Uterus (tissue), 4 donors: Measurements from ENCODE around the gene SELPLG. TPM values are rescaled to one million over a fixed set of nuclear protein-coding genes. Genes with fewer than 3 reads are reported as not detected.

Experiments
- DNase-seq, 2 donors: peaks; one replicate each; pipeline ENCODE4 v3.0.0-alpha.2; 2019 to 2020
- H3K27ac ChIP-seq, 2 donors: fragments of 200-600 bp; sonication (generic); 1 replicate in 1 of 2; 2 replicates in 1 of 2; pipeline ENCODE4 v1.5.1; 2016 to 2018
- H3K27me3 ChIP-seq, 2 donors: fragments of 200-600 bp; sonication (generic); one replicate each; pipeline ENCODE4 v1.5.1; 2018 to 2019; ENCODE audit warnings: control low read depth in 1 of 2
- H3K36me3 ChIP-seq, 2 donors: fragments of 200-600 bp; sonication (generic); one replicate each; pipeline ENCODE4 v1.5.1; 2019; ENCODE audit warnings: control low read depth in 1 of 2
- H3K4me1 ChIP-seq, 2 donors: fragments of 200-600 bp; sonication (generic); one replicate each; pipeline ENCODE4 v1.5.1; 2018 to 2019; ENCODE audit warnings: control low read depth in 1 of 2
- H3K4me3 ChIP-seq, 2 donors: fragments of 200-600 bp; sonication (generic); 1 replicate in 1 of 2; 2 replicates in 1 of 2; pipeline ENCODE4 v1.5.1; 2018 to 2019; ENCODE audit warnings: mild to moderate bottlenecking in 1 of 2
- H3K9me3 ChIP-seq, 2 donors: fragments of 200-600 bp; sonication (generic); one replicate each; pipeline ENCODE4 v1.5.1; 2019; ENCODE audit warnings: control low read depth in 1 of 2
- CTCF ChIP-seq, 4 experiments: fragments of 200-600 bp in 2 of 4; fragments of 450-650 bp in 2 of 4; sonication (generic) in 2 of 4; IDR thresholded peaks; one replicate each; pipeline ENCODE4 v1.5.1; 2016 to 2019; ENCODE audit warnings: antibody characterized with exemption in 4 of 4, mild to moderate bottlenecking in 2 of 4, moderate library complexity in 1 of 4
- POLR2A ChIP-seq, 2 donors: fragments of 450-650 bp; IDR thresholded peaks; one replicate each; pipeline ENCODE4 v1.6.1; 2016; ENCODE audit warnings: antibody characterized with exemption in 2 of 2, mild to moderate bottlenecking in 1 of 2, moderate library complexity in 1 of 2
- intact Hi-C: fragments of 100-400 bp; cut with DNase I; formaldehyde crosslinking; loops from one replicate; pipeline ENCODE4 v1.15.1; 2023; ENCODE audit warnings: low total_unique reads
- total RNA-seq, 4 donors: library from RNA; depleted of rRNA in 3 of 4; stranded (reverse); fragments of >200 nt in 3 of 4; gene quantifications; one replicate each; pipeline versions ENCODE4 v1.1.0 to v1.2.4, GENCODE V29; 2014 to 2023
- donor health status: DM: yes; HTN: yes; CAD: no.

SELPLG gene
- total RNA-seq, 4 donors from 2014 or later, result 1.5 to 6.5 (median 2.9) TPM

DNA sequence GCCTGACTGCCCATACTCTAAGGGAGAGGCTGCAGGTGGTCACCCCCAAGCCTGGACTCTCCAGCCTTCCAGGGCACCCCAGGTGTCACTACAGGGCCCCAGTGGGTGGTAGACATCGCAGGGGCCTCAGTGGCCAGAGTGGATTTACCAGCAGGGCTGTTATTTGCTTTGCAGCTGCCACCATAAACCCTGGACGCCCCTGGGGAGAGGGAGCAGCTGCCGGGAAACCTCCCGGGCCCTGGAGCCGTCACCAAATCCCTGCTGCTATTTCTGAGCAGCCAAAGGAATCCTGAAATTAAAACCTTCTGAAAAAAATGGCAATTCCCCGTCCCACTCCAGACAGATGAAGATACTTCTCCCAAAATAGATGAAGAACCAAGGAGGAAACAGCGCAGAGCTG lies 49.7 kb downstream of the SELPLG start:
- intact Hi-C loops, result no loop called here
- Histone ChIP-seq H3K9me3 (no peaks in the 10 kb centered on the region), H3K4me3 (no peak overlapping the region), H3K27ac (peak overlapping the region in 1 of 2 donors; percentile 41), H3K36me3 (no peaks in the 10 kb centered on the region), H3K27me3 (no peaks in the 10 kb centered on the region), H3K4me1 (peaks cover 0 to 4% of the 10 kb centered on the region in 2 donors)
- TF ChIP-seq POLR2A (IDR thresholded peaks at IDR 0.05) (no peak), CTCF (IDR thresholded peaks at IDR 0.05) (no peak)
- DNase-seq, result no peak

DNA sequence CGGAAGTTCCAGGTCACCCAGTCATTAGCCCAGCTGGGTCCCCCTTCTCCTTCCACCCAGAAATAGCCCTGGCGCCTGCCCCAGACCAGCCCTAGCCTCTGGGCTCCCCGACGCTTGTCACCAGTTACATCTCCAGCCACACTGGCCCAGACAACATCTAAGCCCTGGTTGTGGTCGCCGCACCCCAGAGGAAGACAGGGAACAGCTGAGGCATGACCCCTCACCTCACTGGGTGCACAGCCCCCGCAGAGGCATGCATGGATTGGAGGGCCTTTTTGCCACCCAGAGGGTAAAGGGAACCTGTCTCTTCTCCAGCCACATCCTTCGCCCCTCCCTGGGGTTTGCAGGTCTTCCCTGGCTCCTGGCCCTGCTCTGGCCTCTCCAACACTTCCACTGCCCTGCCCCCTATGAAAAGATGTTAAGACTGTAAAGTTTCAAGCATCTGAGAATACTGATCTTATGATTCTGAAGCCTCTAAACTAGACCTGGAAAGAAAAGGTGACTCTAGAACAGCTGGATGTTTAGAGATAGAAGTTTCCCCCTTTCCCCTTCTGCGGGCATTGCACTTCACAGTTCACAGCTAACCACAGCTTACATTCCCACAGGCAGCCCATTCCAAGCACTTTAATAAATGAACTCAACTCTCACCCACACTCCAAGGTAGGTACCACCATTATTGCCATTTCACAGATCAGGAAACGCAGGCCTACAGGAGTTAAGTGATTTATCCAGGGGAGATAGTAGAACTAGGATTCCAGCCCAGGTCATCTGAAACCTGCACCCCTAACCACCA lies 50.5 kb downstream of the SELPLG start:
- H3K27me3 ChIP-seq, result no peaks in the 10 kb centered on the region
- H3K9me3 ChIP-seq, result no peaks in the 10 kb centered on the region
- no peak overlapping the region for H3K4me3 ChIP-seq
- no peak for DNase-seq
- H3K4me1 ChIP-seq, result peaks cover 0 to 4% of the 10 kb centered on the region in 2 donors
- H3K36me3 ChIP-seq, result no peaks in the 10 kb centered on the region
- TF ChIP-seq POLR2A (IDR thresholded peaks at IDR 0.05), result no peak
- no peak for TF ChIP-seq CTCF (IDR thresholded peaks at IDR 0.05)
- H3K27ac ChIP-seq, result no peak overlapping the region
- intact Hi-C loops, result no loop called here

GRCh38 chr12:108582509-108582908 lies 51.2 kb downstream of the SELPLG start:
- intact Hi-C loops, result no loop called here
- Histone ChIP-seq H3K4me1 (peaks cover 0 to 4% of the 10 kb centered on the region in 2 donors), H3K27me3 (no peaks in the 10 kb centered on the region), H3K4me3 (no peak overlapping the region), H3K27ac (no peak overlapping the region), H3K9me3 (no peaks in the 10 kb centered on the region), H3K36me3 (no peaks in the 10 kb centered on the region)
- DNase-seq, result no peak
- TF ChIP-seq CTCF (IDR thresholded peaks at IDR 0.05), result no peak
- no peak for TF ChIP-seq POLR2A (IDR thresholded peaks at IDR 0.05)

DNA sequence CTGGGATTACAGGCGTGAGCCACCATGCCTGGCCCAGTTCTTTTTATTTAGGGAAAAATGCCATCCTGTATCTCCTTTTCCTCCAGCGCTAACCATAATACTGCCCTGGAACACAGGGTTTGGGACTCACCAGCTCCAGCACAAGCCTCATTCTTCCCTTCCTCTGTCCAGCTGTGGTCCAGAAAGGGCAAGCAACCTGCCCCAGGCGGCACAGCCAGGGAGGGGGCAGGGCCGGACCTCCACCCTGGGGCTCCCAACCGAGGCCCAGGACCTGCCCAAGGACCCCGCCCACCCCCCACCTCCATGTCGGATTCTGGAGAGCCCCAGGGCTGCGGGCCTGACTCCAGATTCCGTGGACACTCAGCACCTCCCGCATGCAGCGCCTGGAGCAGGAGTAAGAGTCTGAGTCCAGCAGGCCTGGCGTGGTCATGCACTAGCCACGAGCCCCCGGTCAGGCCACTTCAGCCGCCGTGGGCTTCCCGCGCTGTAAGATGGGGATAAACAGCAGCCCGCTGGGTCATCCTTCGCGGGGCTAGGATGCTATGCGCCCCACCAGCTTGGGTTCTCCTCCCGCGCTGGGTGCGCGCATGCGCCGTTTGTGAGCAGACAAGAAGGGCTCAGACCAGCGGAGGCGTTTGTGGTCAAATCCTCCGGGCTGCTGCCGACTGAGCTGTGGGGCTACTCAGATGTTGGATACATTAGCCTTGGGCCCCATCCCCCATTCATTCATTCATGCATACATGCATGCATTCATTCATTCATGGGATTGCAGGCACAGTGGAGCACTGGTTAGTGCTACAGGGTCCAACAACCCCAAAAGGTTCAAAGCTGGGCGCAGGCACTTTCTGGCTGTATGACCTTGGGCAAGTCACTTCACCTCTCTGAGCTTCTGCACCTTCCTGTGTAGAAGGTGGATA lies 52.1 kb downstream of the SELPLG start:
- Histone ChIP-seq H3K36me3 (no peaks in the 10 kb centered on the region), H3K27me3 (no peaks in the 10 kb centered on the region), H3K9me3 (no peaks in the 10 kb centered on the region), H3K4me1 (peaks cover 0 to 4% of the 10 kb centered on the region in 2 donors), H3K27ac (peak overlapping the region; percentile 60 to 71), H3K4me3 (no peak overlapping the region)
- DNase-seq, result no peak
- intact Hi-C loops, result no loop called here
- TF ChIP-seq POLR2A (IDR thresholded peaks at IDR 0.05) (no peak), CTCF (IDR thresholded peaks at IDR 0.05) (no peak)

DNA sequence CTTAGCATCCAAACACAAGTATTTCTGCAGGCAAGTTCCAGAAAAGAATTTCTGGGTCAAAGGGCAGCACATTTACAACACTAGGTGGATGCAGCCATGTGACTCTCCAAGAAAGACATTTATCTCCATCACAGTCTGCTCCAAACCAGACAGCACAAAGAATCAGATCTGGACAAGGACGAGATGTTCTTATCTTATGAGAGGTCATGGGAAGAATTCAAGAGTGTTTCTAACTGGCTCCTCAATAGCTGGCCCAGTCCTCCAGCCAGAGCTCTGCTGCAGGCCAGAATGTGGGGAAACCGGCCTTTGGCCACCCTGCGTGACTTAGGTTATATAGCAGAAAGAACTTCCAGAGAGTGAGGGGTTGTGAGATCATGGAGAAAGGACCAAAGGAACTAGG lies 53.2 kb downstream of the SELPLG start:
- H3K4me3 ChIP-seq, result no peak overlapping the region
- H3K9me3 ChIP-seq, result no peaks in the 10 kb centered on the region
- H3K36me3 ChIP-seq, result no peaks in the 10 kb centered on the region
- H3K4me1 ChIP-seq, result peaks cover 0 to 4% of the 10 kb centered on the region in 2 donors
- no peaks in the 10 kb centered on the region for H3K27me3 ChIP-seq
- H3K27ac ChIP-seq, result peak overlapping the region in 1 of 2 donors; percentile 71
- TF ChIP-seq POLR2A (IDR thresholded peaks at IDR 0.05) (no peak), CTCF (IDR thresholded peaks at IDR 0.05) (no peak)
- intact Hi-C loops, result no loop called here
- peak; percentile 54 to 67 for DNase-seq
